H7 (cell line): ENCODE results near the gene SPRED2. TPM values are rescaled to one million over a fixed set of nuclear protein-coding genes. Genes with fewer than 3 reads are reported as not detected.
A peak's percentile ranks its signal among the peaks of the same experiment; 100 is the strongest.

Source experiments
- DNase-seq: peaks from one replicate; pipeline ENCODE4 v3.0.0; 2012
- H3K27me3 ChIP-seq: 2 replicates; pipeline ENCODE4 v1.6.0; 2011; ENCODE audit warnings: mild to moderate bottlenecking, low read length; ENCODE audit not compliant: control insufficient read depth, insufficient read depth
- H3K36me3 ChIP-seq: replicated peaks from 2 replicates; pipeline ENCODE4 v1.5.1; 2011; ENCODE audit warnings: low read length; ENCODE audit not compliant: control insufficient read depth, insufficient read depth
- H3K4me3 ChIP-seq: 2 replicates; pipeline ENCODE4 v1.5.1; 2011; ENCODE audit warnings: low read depth, mild to moderate bottlenecking, control low read depth, low read length, moderate library complexity; ENCODE audit not compliant: insufficient read depth
- total RNA-seq: library from RNA; depleted of rRNA; stranded (reverse); fragments of >200 nt; shearing (Covaris generic); gene quantifications from 2 replicates; pipeline ENCODE4 v1.2.3, GENCODE V29; 2014

SPRED2 gene
- total RNA-seq, 1 experiment from 2014 or later, result 16.1 TPM

- Histone ChIP-seq H3K27me3 (no peaks in the 10 kb centered on the region), H3K36me3 (no peaks in the 10 kb centered on the region), H3K4me3 (no peak overlapping the region)
- DNase-seq, result peak; percentile 84
These were observed 131.4 kb downstream of the SPRED2 start for GRCh38 chr2:65300761-65301711.

- no peaks in the 10 kb centered on the region for H3K27me3 ChIP-seq
- no peak overlapping the region for H3K4me3 ChIP-seq
- H3K36me3 ChIP-seq, result no peaks in the 10 kb centered on the region
- DNase-seq, result peak; percentile 60
These were observed 132.2 kb downstream of the SPRED2 start for GRCh38 chr2:65300134-65300760.

- no peaks in the 10 kb centered on the region for H3K27me3 ChIP-seq
- no peak for DNase-seq
- H3K4me3 ChIP-seq, result no peak overlapping the region
- no peaks in the 10 kb centered on the region for H3K36me3 ChIP-seq
These were observed 133.2 kb downstream of the SPRED2 start for GRCh38 chr2:65299246-65299645.

GRCh38 chr2:65298089-65298488, 134.3 kb downstream of the SPRED2 start:
- Histone ChIP-seq H3K27me3 (no peaks in the 10 kb centered on the region), H3K36me3 (no peaks in the 10 kb centered on the region), H3K4me3 (no peak overlapping the region)
- DNase-seq, result no peak

DNA sequence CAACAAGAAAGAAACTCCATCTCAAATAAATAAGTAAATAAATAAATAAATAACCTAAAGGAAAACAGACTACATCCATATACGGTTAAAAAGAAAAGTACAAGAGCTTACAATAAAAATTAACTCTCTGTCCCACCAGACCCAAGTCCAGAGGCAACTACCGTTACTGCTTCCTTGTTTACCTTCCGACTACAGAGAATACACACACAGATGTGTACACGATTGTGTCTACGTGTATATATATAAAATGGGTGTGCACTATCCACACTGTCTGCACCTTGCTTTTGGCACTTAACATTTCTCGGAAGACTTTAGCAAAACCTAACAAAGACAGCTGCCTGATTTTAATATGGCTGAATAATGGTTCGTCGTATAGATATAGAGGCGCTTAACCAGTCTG, 134.9 kb downstream of the SPRED2 start:
- no peaks in the 10 kb centered on the region for H3K36me3 ChIP-seq

DNA sequence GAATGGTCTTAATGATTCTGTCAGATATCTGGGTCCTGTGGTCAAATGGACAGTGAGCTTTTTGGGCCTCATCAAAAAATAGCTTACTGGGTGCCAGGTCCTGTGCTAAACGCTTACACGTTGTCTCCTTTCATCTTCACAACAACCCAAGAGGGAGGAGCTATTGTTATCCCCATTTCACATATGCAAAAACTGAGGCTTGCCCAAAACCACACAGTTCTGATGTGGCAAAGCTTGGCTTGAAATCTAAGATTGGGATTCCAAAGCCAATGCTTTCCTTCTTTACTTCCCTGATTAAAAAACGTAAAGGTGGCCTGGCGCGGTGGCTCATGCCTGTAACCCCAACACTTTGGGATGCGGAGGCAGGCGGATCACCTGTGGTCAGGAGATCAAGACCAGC, 135.4 kb downstream of the SPRED2 start:
- Histone ChIP-seq H3K4me3 (no peak overlapping the region), H3K36me3 (no peaks in the 10 kb centered on the region), H3K27me3 (no peaks in the 10 kb centered on the region)
- no peak for DNase-seq

More for the DNA sequence above, 134.9 kb downstream of the SPRED2 start:
- no peak for DNase-seq
- Histone ChIP-seq H3K4me3 (no peak overlapping the region), H3K27me3 (no peaks in the 10 kb centered on the region)

DNA sequence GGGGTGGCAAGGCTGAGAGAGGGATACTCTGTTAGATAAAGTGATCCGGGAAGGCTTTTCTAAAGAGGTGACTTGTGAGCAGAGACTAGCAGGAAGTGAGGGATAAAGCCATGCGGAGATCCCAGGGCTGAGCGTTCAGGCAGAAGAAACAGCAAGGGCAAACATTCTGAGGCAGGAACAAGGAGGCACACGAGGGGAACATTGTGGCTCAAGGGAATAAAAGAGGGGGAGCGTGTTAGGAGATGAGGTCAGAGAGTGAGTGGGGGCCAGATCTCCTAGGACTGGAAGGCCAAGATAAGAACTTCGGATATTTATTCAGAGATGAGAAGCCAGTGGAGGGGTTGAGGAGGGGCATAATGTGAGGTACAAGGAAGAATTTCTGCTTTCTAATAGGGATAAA, 137.7 kb downstream of the SPRED2 start:
- H3K4me3 ChIP-seq, result no peak overlapping the region
- DNase-seq, result no peak
- no peaks in the 10 kb centered on the region for H3K27me3 ChIP-seq
- H3K36me3 ChIP-seq, result no peaks in the 10 kb centered on the region

DNA sequence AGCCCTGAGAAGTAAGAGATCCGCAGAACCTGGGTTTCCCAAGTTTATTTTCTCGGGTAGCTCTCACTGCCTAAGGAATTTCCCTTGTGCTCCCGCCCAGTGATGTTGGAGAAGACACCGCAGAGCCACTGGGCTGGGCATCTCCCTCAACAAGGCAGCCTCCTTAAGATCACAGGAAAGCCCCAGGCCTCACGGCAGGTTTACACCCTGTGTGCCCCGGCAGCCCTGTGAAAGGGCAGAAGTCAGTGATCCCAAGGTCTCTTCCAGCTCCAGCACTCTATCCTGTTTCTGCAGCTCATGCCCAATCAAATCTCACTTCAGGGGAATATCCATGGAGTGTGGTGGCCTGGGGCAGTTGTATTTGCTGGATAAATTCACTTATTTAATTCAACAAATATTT, 138.3 kb downstream of the SPRED2 start:
- DNase-seq, result no peak
- no peaks in the 10 kb centered on the region for H3K27me3 ChIP-seq
- no peaks in the 10 kb centered on the region for H3K36me3 ChIP-seq
- no peak overlapping the region for H3K4me3 ChIP-seq

- Histone ChIP-seq H3K27me3 (no peaks in the 10 kb centered on the region), H3K4me3 (no peak overlapping the region), H3K36me3 (no peaks in the 10 kb centered on the region)
- DNase-seq, result no peak
These were observed 139.0 kb downstream of the SPRED2 start for GRCh38 chr2:65293376-65293775.

- DNase-seq, result no peak
- H3K36me3 ChIP-seq, result no peaks in the 10 kb centered on the region
- no peak overlapping the region for H3K4me3 ChIP-seq
- no peaks in the 10 kb centered on the region for H3K27me3 ChIP-seq
These were observed 139.9 kb downstream of the SPRED2 start for GRCh38 chr2:65292461-65293011.

DNA sequence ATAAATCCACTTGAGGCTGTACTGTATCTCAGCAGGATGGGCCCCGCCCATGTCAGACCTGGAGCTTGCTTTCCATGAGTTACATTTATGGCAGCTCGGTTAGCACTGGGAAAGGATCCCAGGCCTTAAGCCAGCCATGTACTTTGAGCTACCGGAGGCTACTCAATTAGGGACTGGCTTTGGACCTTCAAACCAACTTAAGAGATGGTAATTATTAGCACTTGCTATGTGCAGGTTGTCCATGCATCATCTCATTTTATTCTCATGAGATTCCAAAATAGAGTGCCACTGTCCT, 140.3 kb downstream of the SPRED2 start:
- DNase-seq, result no peak
- Histone ChIP-seq H3K27me3 (no peaks in the 10 kb centered on the region; the same call in 1 of the 2 replicates), H3K4me3 (no peak overlapping the region), H3K36me3 (no peaks in the 10 kb centered on the region)

DNA sequence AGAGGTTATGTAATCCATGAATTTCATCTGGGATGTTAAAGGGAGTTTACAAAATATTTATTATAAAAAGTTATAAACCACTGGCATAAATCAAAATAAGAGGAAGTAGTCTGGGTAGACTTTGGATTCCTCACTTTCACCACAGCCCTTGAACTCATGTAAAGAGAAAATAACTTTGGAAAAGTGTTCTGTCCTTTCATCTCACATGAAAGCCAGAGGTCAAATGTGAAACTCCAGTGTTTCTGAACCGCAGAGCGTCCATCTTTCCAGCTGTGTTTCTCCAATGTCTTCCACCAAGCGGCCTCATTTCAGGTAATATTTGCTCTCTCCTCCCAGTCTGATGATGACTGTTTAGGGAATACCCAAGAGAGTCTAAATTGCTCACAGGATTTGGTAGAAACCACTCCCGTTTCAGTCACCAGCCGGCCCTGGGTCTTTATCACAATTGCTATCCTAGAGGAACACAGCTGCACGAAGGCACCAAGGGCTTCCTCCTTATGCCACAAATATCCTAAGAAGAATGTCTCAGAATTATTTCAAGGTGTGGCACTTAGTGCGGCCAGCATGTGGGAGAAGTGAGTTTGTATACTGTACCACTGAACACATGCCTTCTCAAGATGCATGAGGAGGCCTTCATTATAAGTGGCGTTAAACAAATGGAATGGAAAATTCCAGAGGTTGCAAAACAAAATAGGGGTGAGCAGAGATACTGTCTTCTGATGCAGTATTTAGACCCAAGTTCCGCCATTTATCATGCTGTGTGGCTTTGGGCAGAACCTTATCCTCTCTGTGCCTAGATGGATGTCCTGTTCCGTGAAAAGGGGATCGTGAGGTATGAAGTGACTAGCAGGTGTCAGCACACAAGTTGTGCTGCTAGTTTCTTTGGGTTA, 140.9 kb downstream of the SPRED2 start:
- no peak for DNase-seq
- no peaks in the 10 kb centered on the region for H3K36me3 ChIP-seq
- no peaks in the 10 kb centered on the region; the same call in 1 of the 2 replicates for H3K27me3 ChIP-seq
- no peak overlapping the region for H3K4me3 ChIP-seq

GRCh38 chr2:65287364-65287763, 145.0 kb downstream of the SPRED2 start:
- peaks cover 3% of the 10 kb centered on the region for H3K27me3 ChIP-seq
- DNase-seq, result no peak
- no peak overlapping the region for H3K4me3 ChIP-seq

DNA sequence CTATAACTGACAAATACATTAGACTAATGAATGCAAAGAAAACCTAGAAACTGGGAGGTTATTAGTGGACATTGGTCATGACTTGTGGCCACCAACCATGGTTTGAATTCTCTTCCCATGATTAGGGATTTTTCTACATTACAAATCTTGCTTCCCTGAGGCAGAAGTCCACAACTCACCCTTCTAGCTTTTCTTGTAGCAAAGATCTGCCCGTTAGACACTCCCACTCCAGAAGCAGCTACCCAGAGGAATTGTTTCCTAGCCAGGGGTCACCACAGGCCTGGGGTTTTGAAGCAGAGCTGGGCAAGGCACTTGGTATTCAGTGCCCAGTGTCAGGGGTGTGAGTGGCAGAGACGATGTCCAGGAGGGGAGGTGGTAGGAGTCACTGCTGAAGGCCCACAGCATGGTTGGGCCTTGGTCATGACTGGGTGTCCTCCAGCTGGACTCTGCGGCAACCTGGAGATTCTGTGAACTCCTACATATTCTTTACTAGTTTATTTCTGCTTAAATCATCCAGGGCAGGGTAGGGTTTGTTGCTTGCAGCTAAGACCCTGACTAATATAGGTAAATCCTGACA, 149.8 kb downstream of the SPRED2 start:
- no peaks in the 10 kb centered on the region for H3K36me3 ChIP-seq
- H3K4me3 ChIP-seq, result no peak overlapping the region
- no peak for DNase-seq
- peaks cover 36% of the 10 kb centered on the region for H3K27me3 ChIP-seq

More at GRCh38 chr2:65287364-65287763, 145.0 kb downstream of the SPRED2 start:
- no peaks in the 10 kb centered on the region for H3K36me3 ChIP-seq
